KOPT-K1 (cell line): ENCODE data around the gene MRPS18B.
"Not testable (repeated sequence)": the region's sequence is repeated elsewhere in the genome, so short reads cannot be mapped to it uniquely, and the experiment has no call there.

ENCODE experiments used
- H3K27ac ChIP-seq: fragments of 200-600 bp; sonication (generic); 2 replicates; pipeline ENCODE4 v1.5.1; 2016; ENCODE audit warnings: antibody characterized with exemption, mild to moderate bottlenecking, low read depth, low read length; ENCODE audit not compliant: poor library complexity, severe bottlenecking
- H3K36me3 ChIP-seq: fragments of 200-600 bp; sonication (generic); 2 replicates; pipeline ENCODE4 v1.5.1; 2017; ENCODE audit warnings: antibody characterized with exemption, mild to moderate bottlenecking, low read length, moderate library complexity; ENCODE audit not compliant: insufficient read depth
- H3K9me3 ChIP-seq: fragments of 200-600 bp; sonication (generic); 2 replicates; pipeline ENCODE4 v1.5.1; 2017; ENCODE audit warnings: antibody characterized with exemption, low read length, mild to moderate bottlenecking; ENCODE audit not compliant: insufficient read depth, poor library complexity, severe bottlenecking

The MRPS18B gene

GRCh38 chr6:30617565-30618269, at the start of gene MRPS18B:
TSS of gene MRPS18B (plus strand) at chr6:30617840. CDS start at chr6:30617866, 26 bp downstream.
- H3K36me3 ChIP-seq = peaks cover 65% of the 10 kb centered on the region
- H3K27ac ChIP-seq = peak within 1 kb of the TSS; percentile 95
- H3K9me3 ChIP-seq = no peaks in the 10 kb centered on the region

GRCh38 chr6:30568245-30568644, 49.4 kb upstream of the MRPS18B start:
- Histone ChIP-seq H3K36me3 (peaks cover 23% of the 10 kb centered on the region), H3K9me3 (no peaks in the 10 kb centered on the region), H3K27ac (no peak overlapping the region)

- Histone ChIP-seq H3K27ac (no peak overlapping the region), H3K36me3 (peaks cover 28% of the 10 kb centered on the region), H3K9me3 (no peaks in the 10 kb centered on the region)
These were observed 47.4 kb upstream of the MRPS18B start for GRCh38 chr6:30570263-30570662.

GRCh38 chr6:30570740-30571074, 46.9 kb upstream of the MRPS18B start:
- H3K27ac ChIP-seq = peak overlapping the region; percentile 87

GRCh38 chr6:30571075-30571761, 46.4 kb upstream of the MRPS18B start, which contains the start of gene ABCF1:
TSS of gene ABCF1 (plus strand) at chr6:30571442. CDS start at chr6:30571488, 46 bp downstream.
- H3K27ac ChIP-seq = peak within 1 kb of the TSS; percentile 87
- H3K9me3 ChIP-seq = no peaks in the 10 kb centered on the region
- H3K36me3 ChIP-seq = peaks cover 37% of the 10 kb centered on the region

More at GRCh38 chr6:30570740-30571074, 46.9 kb upstream of the MRPS18B start:
- H3K36me3 ChIP-seq = peaks cover 32% of the 10 kb centered on the region
- no peaks in the 10 kb centered on the region for H3K9me3 ChIP-seq

GRCh38 chr6:30571762-30572082, 45.9 kb upstream of the MRPS18B start:
- peak overlapping the region; percentile 87 for H3K27ac ChIP-seq
- no peaks in the 10 kb centered on the region for H3K9me3 ChIP-seq
- peaks cover 42% of the 10 kb centered on the region for H3K36me3 ChIP-seq

GRCh38 chr6:30572148-30572547, 45.5 kb upstream of the MRPS18B start:
- H3K9me3 ChIP-seq = no peaks in the 10 kb centered on the region
- peaks cover 46% of the 10 kb centered on the region for H3K36me3 ChIP-seq
- H3K27ac ChIP-seq = peak overlapping the region; percentile 87

- peaks cover 56% of the 10 kb centered on the region for H3K36me3 ChIP-seq
- peak overlapping the region; percentile 7 for H3K27ac ChIP-seq
- H3K9me3 ChIP-seq = no peaks in the 10 kb centered on the region
These were observed 44.5 kb upstream of the MRPS18B start for GRCh38 chr6:30573113-30573512.

GRCh38 chr6:30578051-30578450, 39.6 kb upstream of the MRPS18B start:
- H3K9me3 ChIP-seq = no peaks in the 10 kb centered on the region
- H3K27ac ChIP-seq = no peak overlapping the region
- peaks cover 96% of the 10 kb centered on the region for H3K36me3 ChIP-seq

GRCh38 chr6:30583921-30584320, 33.7 kb upstream of the MRPS18B start:
- Histone ChIP-seq H3K27ac (no peak overlapping the region), H3K9me3 (no peaks in the 10 kb centered on the region), H3K36me3 (peaks cover 99% of the 10 kb centered on the region)

- H3K27ac ChIP-seq = no peak overlapping the region
- H3K9me3 ChIP-seq = no peaks in the 10 kb centered on the region
- peaks cover 100% of the 10 kb centered on the region for H3K36me3 ChIP-seq
These were observed 27.8 kb upstream of the MRPS18B start for GRCh38 chr6:30589754-30590358.

GRCh38 chr6:30590509-30590908, 27.1 kb upstream of the MRPS18B start:
- H3K36me3 ChIP-seq = peaks cover 100% of the 10 kb centered on the region
- H3K27ac ChIP-seq = no peak overlapping the region
- no peaks in the 10 kb centered on the region for H3K9me3 ChIP-seq

GRCh38 chr6:30591008-30591407, 26.6 kb upstream of the MRPS18B start:
- Histone ChIP-seq H3K9me3 (no peaks in the 10 kb centered on the region), H3K27ac (no peak overlapping the region), H3K36me3 (peaks cover 99% of the 10 kb centered on the region)

- Histone ChIP-seq H3K9me3 (no peaks in the 10 kb centered on the region), H3K27ac (no peak overlapping the region), H3K36me3 (peaks cover 92% of the 10 kb centered on the region)
These were observed 25.4 kb upstream of the MRPS18B start for GRCh38 chr6:30592287-30592686.

GRCh38 chr6:30597315-30598144, 20.1 kb upstream of the MRPS18B start:
- peak overlapping the region; percentile 94 for H3K27ac ChIP-seq
- H3K9me3 ChIP-seq = not testable (repeated sequence)
- H3K36me3 ChIP-seq = peaks cover 91% of the 10 kb centered on the region
